Measurements from ENCODE around the gene DEPDC7. TPM values are rescaled to one million over a fixed set of nuclear protein-coding genes. Genes with fewer than 3 reads are reported as not detected.

The DEPDC7 gene
- total and polyA plus RNA-seq, 2 donors (not counting 1 experiment from before 2014, with no cell fraction given) = 0.07 TPM; not detected in 1

Small RNAs within 50 kb of the gene (small RNA-seq; reads per million reads assigned to genes)
- gene RF00019 (ENCODE audit: insufficient read length, low read depth, low replicate concordance) = not detected

Other genes with a start within 250 kb of the DEPDC7 start
- 0.05 TPM in 1 of 2 replicates, not detected in the other for gene CCDC73, start 221.2 kb upstream of the DEPDC7 start, total RNA-seq
- not detected in 2 replicates for gene CCDC73, start 221.2 kb upstream of the DEPDC7 start, polyA plus RNA-seq
- 0.07 TPM in 1 of 2 replicates, not detected in the other for gene PRRG4, start 186.0 kb upstream of the DEPDC7 start, total RNA-seq
- gene PRRG4, start 186.0 kb upstream of the DEPDC7 start, polyA plus RNA-seq = 0.04 TPM in 1 of 2 replicates, not detected in the other
- 23.1 and 24.6 TPM in 2 replicates for gene QSER1, start 123.1 kb upstream of the DEPDC7 start, total RNA-seq
- 2.5 and 3.5 TPM in 2 replicates for gene QSER1, start 123.1 kb upstream of the DEPDC7 start, polyA plus RNA-seq
- gene TCP11L1, start 23.7 kb downstream of the DEPDC7 start, total RNA-seq = 19.7 and 19.8 TPM in 2 replicates
- gene TCP11L1, start 23.7 kb downstream of the DEPDC7 start, polyA plus RNA-seq = 6.3 and 7.7 TPM in 2 replicates
- gene CSTF3, start 145.6 kb downstream of the DEPDC7 start, total RNA-seq = 38.8 and 42.2 TPM in 2 replicates
- gene CSTF3, start 145.6 kb downstream of the DEPDC7 start, polyA plus RNA-seq = 14.4 and 21.2 TPM in 2 replicates
- gene HIPK3, start 241.5 kb downstream of the DEPDC7 start, total RNA-seq = 81.1 and 81.6 TPM in 2 replicates
- 13.1 and 19.3 TPM in 2 replicates for gene HIPK3, start 241.5 kb downstream of the DEPDC7 start, polyA plus RNA-seq

Data from B cell (primary cell).